Motor neuron (in vitro differentiated cells): Measurements from ENCODE around the gene RREB1. TPM values are rescaled to one million over a fixed set of nuclear protein-coding genes. Genes with fewer than 3 reads are reported as not detected.
A peak's percentile ranks its signal among the peaks of the same experiment; 100 is the strongest.
"Not testable (repeated sequence)": the region's sequence is repeated elsewhere in the genome, so short reads cannot be mapped to it uniquely, and the experiment has no call there.

Experiments
- ATAC-seq, 8 experiments: fragments of 200-7000 bp; cut with Tn5 transposase; replicated peaks in 6 of 8; 2 replicates each; pipeline ENCODE4 v1.8.0; 2021; ENCODE audit warnings: mild to moderate bottlenecking in 8 of 8, moderate library complexity in 8 of 8
- H3K27ac ChIP-seq, 2 donors: fragments of 250-450 bp; sonication (Bioruptor Pico); 2 replicates each; pipeline ENCODE4 v1.9.0; 2021; ENCODE audit warnings: antibody characterized with exemption in 2 of 2, mild to moderate bottlenecking in 2 of 2, moderate library complexity in 1 of 2
- H3K4me1 ChIP-seq, 2 donors: fragments of 250-450 bp; sonication (Bioruptor Pico); replicated peaks in 1 of 2; 2 replicates each; pipeline ENCODE4 v1.6.1; 2021; ENCODE audit warnings: antibody characterized with exemption in 2 of 2, mild to moderate bottlenecking in 2 of 2, moderate library complexity in 1 of 2
- H3K4me3 ChIP-seq, 5 donors: fragments of 250-450 bp; sonication (Bioruptor Pico); 2 replicates each; pipeline ENCODE4 v1.9.0; 2021; ENCODE audit warnings: antibody characterized with exemption in 5 of 5, mild to moderate bottlenecking in 5 of 5, moderate library complexity in 4 of 5
- WGBS, 10 experiments: fragments of 450-650 bp; shearing (Covaris generic); methylation state at CpG; one replicate each; pipeline ENCODE4 v1.0.0; 2022; 5-methylcytosine and 5-hydroxymethylcytosine counted together
- in situ Hi-C, 9 experiments: fragments of 400-800 bp; cut with MboI; loops; one replicate each; pipeline ENCODE4 v1.15.0; 2021; ENCODE audit warnings: low sequenced_read_pairs in 9 of 9, low pct_unique_long_range_greater_than_20kb in 2 of 9; ENCODE audit not compliant: unreplicated experiment in 9 of 9
- total RNA-seq, 8 experiments: library from RNA; unstranded; fragments of 300-600 nt; gene quantifications; 2 replicates each; pipeline versions ENCODE4 v1.2.3 to v1.2.4, GENCODE V29; 2022

RREB1 gene
- total RNA-seq, 8 experiments from 2014 or later = 2.5 to 32.3 (median 6.1) TPM

- ATAC-seq = peak in 2 of 8 experiments; percentile 64 to 78
Measured at GRCh38 chr6:7156643-7157278, 49.0 kb downstream of the RREB1 start.

GRCh38 chr6:7157307-7157706 is 49.5 kb downstream of the RREB1 start:
- ATAC-seq, H3K4me1 ChIP-seq, H3K4me3 ChIP-seq, in situ Hi-C loops, H3K27ac ChIP-seq: not testable (repeated sequence)
- 67 to 100% (median 94%) methylated on average over 1 to 7 of the region's 7 CpGs; no CpG with 5 or more reads in 3 of the 10 experiments for WGBS, 10 experiments

More at GRCh38 chr6:7156643-7157278, 49.0 kb downstream of the RREB1 start:
- Histone ChIP-seq H3K4me1 (peaks cover 2 to 4% of the 10 kb centered on the region in 2 donors), H3K27ac (no peak overlapping the region), H3K4me3 (no peak overlapping the region)
- 11 to 100% (median 92%) methylated on average over 1 to 10 of the region's 11 CpGs; no CpG with 5 or more reads in 1 of the 10 experiments for WGBS, 10 experiments
- in situ Hi-C loops = no loop called here

GRCh38 chr6:7157752-7158616 is 50.2 kb downstream of the RREB1 start:
- Histone ChIP-seq H3K27ac (no peak overlapping the region), H3K4me1 (peaks cover 0 to 2% of the 10 kb centered on the region in 2 donors), H3K4me3 (no peak overlapping the region)
- WGBS, 10 experiments = 40 to 100% (median 73%) methylated on average over 1 to 5 of the region's 6 CpGs
- ATAC-seq = no peak
- in situ Hi-C loops = no loop called here

GRCh38 chr6:7159790-7160525 is 52.2 kb downstream of the RREB1 start:
- peaks cover 0 to 7% of the 10 kb centered on the region in 2 donors for H3K4me1 ChIP-seq
- peak in 1 of 8 experiments; percentile 32 for ATAC-seq
- no peak overlapping the region for H3K27ac ChIP-seq
- no peak overlapping the region for H3K4me3 ChIP-seq
- in situ Hi-C loops = no loop called here
- WGBS, 10 experiments = 89 to 100% (median 92%) methylated on average over 1 to 4 of the region's 4 CpGs

- no peak overlapping the region for H3K4me3 ChIP-seq
- H3K4me1 ChIP-seq = peaks cover 7 to 15% of the 10 kb centered on the region in 2 donors
- no peak overlapping the region for H3K27ac ChIP-seq
- in situ Hi-C loops = no loop called here
- no peak for ATAC-seq
Measured at GRCh38 chr6:7161253-7161623, 53.5 kb downstream of the RREB1 start.

GRCh38 chr6:7161845-7162244 is 54.1 kb downstream of the RREB1 start:
- in situ Hi-C loops = no loop called here
- H3K4me3 ChIP-seq = no peak overlapping the region
- WGBS, 10 experiments = 40 to 100% (median 84%) methylated on average over 1 to 4 of the region's 4 CpGs
- ATAC-seq = no peak
- no peak overlapping the region for H3K27ac ChIP-seq
- H3K4me1 ChIP-seq = peaks cover 7 to 15% of the 10 kb centered on the region in 2 donors

GRCh38 chr6:7163661-7164071 is 55.9 kb downstream of the RREB1 start:
- Histone ChIP-seq H3K4me1 (peaks cover 7 to 15% of the 10 kb centered on the region in 2 donors), H3K27ac (no peak overlapping the region), H3K4me3 (no peak overlapping the region)
- 70 to 100% (median 90%) methylated on average over 1 to 11 of the region's 12 CpGs; no CpG with 5 or more reads in 4 of the 10 experiments for WGBS, 10 experiments
- in situ Hi-C loops = no loop called here
- no peak for ATAC-seq

GRCh38 chr6:7164536-7165001 is 56.8 kb downstream of the RREB1 start:
- no peak for ATAC-seq
- WGBS, 10 experiments = 75 to 97% (median 88%) methylated on average over 2 to 5 of the region's 5 CpGs; no CpG with 5 or more reads in 2 of the 10 experiments
- no peak overlapping the region for H3K27ac ChIP-seq
- no peak overlapping the region for H3K4me3 ChIP-seq
- H3K4me1 ChIP-seq = peaks cover 7 to 20% of the 10 kb centered on the region in 2 donors
- in situ Hi-C loops = no loop called here

- H3K4me3 ChIP-seq = no peak overlapping the region
- H3K4me1 ChIP-seq = peaks cover 9 to 21% of the 10 kb centered on the region in 2 donors
- no peak overlapping the region for H3K27ac ChIP-seq
- peak in 5 of 8 experiments; percentile 12 to 62 (median 50) for ATAC-seq
- in situ Hi-C loops = no loop called here
- 10 to 100% (median 64%) methylated on average over 1 to 11 of the region's 11 CpGs for WGBS, 10 experiments
Measured at GRCh38 chr6:7165002-7165889, 57.5 kb downstream of the RREB1 start.

GRCh38 chr6:7165890-7166267 is 58.1 kb downstream of the RREB1 start:
- in situ Hi-C loops = no loop called here
- WGBS, 10 experiments = no CpG with 5 or more reads among the region's 4 CpGs
- no peak overlapping the region for H3K4me3 ChIP-seq
- ATAC-seq = peak in 1 of 8 experiments; percentile 7
- no peak overlapping the region for H3K27ac ChIP-seq
- peaks cover 10 to 21% of the 10 kb centered on the region in 2 donors for H3K4me1 ChIP-seq

GRCh38 chr6:7166410-7167293 is 58.9 kb downstream of the RREB1 start:
- in situ Hi-C loops = no loop called here
- Histone ChIP-seq H3K4me1 (peaks cover 10 to 21% of the 10 kb centered on the region in 2 donors), H3K4me3 (no peak overlapping the region), H3K27ac (no peak overlapping the region)
- ATAC-seq = no peak
- 74 to 96% (median 88%) methylated on average over 2 to 15 of the region's 19 CpGs; no CpG with 5 or more reads in 1 of the 10 experiments for WGBS, 10 experiments
